ENCODE measurements around the gene TBX15. TPM values are rescaled to one million over a fixed set of nuclear protein-coding genes. Genes with fewer than 3 reads are reported as not detected.

The TBX15 gene
- total RNA-seq, 1 donor from 2014 or later, result not detected

DNA sequence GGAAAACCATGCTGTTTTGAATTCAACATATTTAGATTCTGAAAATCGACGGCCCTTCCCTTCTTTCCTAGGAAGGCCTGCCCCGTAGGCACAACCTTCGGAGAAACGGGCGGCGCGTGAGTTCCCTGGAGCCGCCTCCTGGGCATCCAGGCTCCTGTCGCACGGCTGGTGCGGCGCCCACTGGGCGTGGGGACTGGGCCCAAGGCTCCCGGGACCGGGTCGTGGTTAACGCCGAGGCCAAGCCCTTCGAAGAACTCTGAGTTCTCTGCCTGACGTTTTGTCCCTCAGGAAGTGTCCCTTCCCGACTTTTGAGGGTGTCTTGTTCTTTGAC, 19.2 kb upstream of the TBX15 start:
- Mint-ChIP-seq H3K36me3 (ENCODE audit: low read depth) (peaks cover 8% of the 10 kb centered on the region), H3K4me1 (peaks cover 6% of the 10 kb centered on the region), H3K27me3 (peaks cover 72% of the 10 kb centered on the region), H3K9me3 (peaks cover 7% of the 10 kb centered on the region), H3K27ac (no peak overlapping the region), H3K4me3 (no peak overlapping the region)
- intact Hi-C loops (cut with micrococcal nuclease), result loop anchor here (1.0 kb wide), 1 partner anchor 22 kb away; no protein-coding TSS in a partner anchor
- DNase-seq, result no peak

DNA sequence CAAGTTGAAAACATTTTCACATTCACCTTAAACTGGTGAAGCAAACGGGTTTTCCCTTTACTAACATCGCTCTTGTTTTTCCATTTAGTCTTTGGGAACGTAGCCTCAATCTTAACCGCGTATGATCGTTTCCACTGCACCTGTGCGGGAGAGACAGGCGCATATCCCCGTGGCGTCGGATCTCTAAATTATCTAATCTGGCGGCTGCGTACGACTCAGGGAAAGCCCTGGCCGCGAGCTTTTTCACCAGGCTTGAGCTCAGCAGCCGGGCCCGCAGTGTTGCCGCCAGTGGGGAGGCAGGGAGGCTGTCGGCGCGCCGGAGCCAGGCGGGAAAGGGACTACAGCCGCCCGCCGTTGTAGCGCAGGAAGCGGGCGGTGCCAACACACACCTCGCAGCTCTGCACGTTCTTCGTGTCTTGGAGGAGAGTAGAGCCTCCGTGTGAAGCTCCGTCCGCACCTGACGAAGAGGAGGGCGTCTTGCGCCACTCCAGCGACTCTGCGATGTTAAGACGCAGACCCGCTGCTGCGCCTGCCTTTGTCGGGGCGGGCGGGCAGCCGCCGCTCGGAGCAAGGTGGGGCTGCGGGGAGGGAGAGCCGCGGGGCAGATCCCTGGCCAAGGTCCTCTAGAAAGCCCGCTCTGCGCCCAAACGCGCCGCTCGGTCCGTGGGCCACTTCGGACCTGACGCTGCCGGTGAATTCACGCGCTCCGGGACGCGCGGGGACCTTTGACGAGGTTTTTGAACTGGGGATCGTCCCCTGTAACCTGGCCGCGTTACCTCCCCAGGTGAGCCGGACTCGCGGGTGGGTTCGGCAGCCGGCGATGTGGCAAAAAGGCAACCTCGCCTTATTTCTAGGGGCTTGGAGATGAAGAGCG, 18.5 kb upstream of the TBX15 start:
- peaks cover 12% of the 10 kb centered on the region for H3K9me3 Mint-ChIP-seq
- H3K4me1 Mint-ChIP-seq, result peaks cover 11% of the 10 kb centered on the region
- H3K4me3 Mint-ChIP-seq, result peak overlapping the region; percentile 17
- peaks cover 75% of the 10 kb centered on the region for H3K27me3 Mint-ChIP-seq
- no peak for DNase-seq
- peak overlapping the region; percentile 76 for H3K27ac Mint-ChIP-seq
- H3K36me3 Mint-ChIP-seq (ENCODE audit: low read depth), result peaks cover 8% of the 10 kb centered on the region
- intact Hi-C loops (cut with micrococcal nuclease), result loop anchor here (1.0 kb wide), 1 partner anchor 21 kb away; no protein-coding TSS in a partner anchor

DNA sequence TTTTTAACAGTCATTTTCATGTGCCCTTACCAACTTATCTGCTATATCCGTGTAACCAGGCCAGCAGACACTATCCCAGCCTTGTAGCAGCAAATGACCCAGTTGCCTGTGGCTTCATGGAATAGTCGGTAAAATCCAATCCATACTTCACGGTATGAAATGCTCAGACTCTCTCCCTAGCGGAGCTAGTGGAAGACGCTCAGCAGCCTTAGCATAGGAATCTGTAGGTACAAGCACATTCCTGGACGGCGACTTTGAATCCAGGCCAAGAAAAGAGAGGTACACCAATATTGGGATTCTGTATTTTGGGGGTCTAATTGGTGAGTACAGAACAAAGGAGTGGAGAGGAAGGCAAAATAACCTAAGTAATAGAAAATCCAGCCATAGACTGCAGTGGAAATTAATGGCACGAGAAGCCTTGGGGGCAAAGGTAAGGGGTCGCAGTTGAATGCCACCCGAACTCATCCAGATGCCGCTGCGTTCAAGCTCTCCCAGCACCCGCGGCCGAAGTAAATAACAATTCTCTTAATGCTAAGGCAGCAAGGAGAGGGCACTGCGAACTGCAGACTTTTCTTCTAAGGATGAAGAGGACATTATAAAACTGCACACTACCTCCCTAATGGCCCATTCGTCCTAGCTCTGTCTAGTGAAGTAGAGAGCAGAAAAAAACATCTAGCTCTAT, 17.7 kb upstream of the TBX15 start:
- H3K36me3 Mint-ChIP-seq (ENCODE audit: low read depth), result peaks cover 8% of the 10 kb centered on the region
- H3K27ac Mint-ChIP-seq, result peak overlapping the region; percentile 61
- DNase-seq, result no peak
- no peak overlapping the region for H3K4me3 Mint-ChIP-seq
- peaks cover 12% of the 10 kb centered on the region for H3K9me3 Mint-ChIP-seq
- H3K27me3 Mint-ChIP-seq, result peaks cover 77% of the 10 kb centered on the region
- intact Hi-C loops (cut with micrococcal nuclease), result no loop called here
- H3K4me1 Mint-ChIP-seq, result peaks cover 11% of the 10 kb centered on the region

DNA sequence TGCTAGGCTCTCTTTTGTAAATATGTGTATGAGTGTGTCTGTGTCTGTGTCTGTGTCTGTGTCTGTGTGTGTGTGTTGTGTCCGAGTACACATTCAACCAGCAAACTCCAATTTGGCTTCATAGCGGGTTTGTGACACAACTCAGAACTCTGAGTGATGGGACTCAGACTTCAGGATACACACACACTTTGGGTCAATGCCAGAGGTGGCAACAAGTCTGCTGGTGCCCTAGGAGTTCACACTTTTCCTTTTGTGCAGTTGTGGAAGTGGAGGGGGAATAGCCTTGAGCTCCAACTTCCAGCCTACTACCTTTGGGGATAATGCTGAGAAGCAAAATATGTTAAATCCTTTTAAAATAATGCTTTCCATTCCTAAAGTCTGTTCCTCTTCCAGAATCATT, 16.6 kb upstream of the TBX15 start:
- Mint-ChIP-seq H3K4me3 (no peak overlapping the region), H3K4me1 (peaks cover 11% of the 10 kb centered on the region), H3K36me3 (ENCODE audit: low read depth) (peaks cover 8% of the 10 kb centered on the region), H3K9me3 (peaks cover 12% of the 10 kb centered on the region), H3K27ac (no peak overlapping the region), H3K27me3 (peaks cover 77% of the 10 kb centered on the region)
- DNase-seq, result no peak
- intact Hi-C loops (cut with micrococcal nuclease), result no loop called here

DNA sequence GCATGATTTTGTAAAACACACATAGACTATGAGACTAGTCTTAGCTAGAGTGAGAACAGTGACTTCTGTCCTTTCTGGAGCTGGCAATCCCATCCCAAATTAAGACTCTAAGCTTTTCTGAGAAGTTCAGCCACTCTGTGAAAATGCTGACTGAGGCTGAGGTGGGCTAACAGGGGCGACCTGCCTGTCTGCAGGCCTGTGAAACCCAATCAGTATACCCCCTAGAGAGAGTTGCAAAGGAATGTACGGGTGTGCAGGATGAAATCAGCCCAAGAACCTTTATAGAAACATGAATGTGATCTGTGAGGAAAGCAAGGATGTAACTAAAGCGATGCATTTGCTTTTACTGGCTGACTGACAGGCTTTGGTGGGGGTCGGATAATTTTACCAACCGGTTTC, 16.0 kb upstream of the TBX15 start:
- Mint-ChIP-seq H3K27ac (no peak overlapping the region), H3K4me1 (peaks cover 11% of the 10 kb centered on the region), H3K27me3 (peaks cover 78% of the 10 kb centered on the region), H3K4me3 (no peak overlapping the region), H3K36me3 (ENCODE audit: low read depth) (peaks cover 8% of the 10 kb centered on the region), H3K9me3 (peaks cover 12% of the 10 kb centered on the region)
- no peak for DNase-seq
- intact Hi-C loops (cut with micrococcal nuclease), result no loop called here

DNA sequence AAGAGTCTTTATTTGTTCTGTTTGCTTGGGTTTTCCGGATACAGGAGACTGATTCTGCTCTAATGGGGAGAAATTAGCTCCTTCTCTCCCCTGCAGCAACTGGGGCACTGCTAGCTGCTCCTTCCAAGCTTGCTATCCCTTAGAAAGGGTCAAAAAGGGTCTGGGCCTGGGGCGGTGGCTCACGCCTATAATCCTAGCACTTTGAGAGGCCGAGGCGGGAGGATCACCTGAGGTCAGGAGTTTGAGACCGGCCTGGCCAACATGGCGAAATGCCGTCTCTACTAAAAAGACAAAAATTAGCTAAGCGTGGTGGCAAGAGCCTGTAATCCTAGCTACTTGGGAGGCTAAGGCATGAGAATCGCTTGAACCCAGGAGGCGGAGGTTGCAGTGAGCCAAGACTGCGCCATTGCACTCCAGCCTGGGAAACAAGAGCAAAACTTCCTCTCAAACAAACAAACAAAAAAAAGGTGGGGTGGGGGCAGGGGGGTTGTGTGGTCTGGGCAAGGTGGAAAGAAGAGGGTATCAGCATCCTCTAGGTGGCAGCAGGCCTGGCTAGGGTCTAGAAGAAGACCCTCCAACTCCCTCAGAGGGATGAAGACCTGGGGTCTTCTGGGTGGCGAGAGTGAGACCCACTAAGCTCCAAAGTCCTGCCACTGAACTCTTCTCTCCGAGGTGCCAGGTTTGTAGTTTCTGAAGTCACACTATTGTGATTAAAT, 15.4 kb upstream of the TBX15 start:
- Mint-ChIP-seq H3K36me3 (ENCODE audit: low read depth) (peaks cover 7% of the 10 kb centered on the region), H3K4me3 (no peak overlapping the region), H3K27me3 (peaks cover 78% of the 10 kb centered on the region), H3K9me3 (peaks cover 11% of the 10 kb centered on the region), H3K27ac (no peak overlapping the region), H3K4me1 (peaks cover 10% of the 10 kb centered on the region)
- no peak for DNase-seq
- intact Hi-C loops (cut with micrococcal nuclease), result no loop called here

DNA sequence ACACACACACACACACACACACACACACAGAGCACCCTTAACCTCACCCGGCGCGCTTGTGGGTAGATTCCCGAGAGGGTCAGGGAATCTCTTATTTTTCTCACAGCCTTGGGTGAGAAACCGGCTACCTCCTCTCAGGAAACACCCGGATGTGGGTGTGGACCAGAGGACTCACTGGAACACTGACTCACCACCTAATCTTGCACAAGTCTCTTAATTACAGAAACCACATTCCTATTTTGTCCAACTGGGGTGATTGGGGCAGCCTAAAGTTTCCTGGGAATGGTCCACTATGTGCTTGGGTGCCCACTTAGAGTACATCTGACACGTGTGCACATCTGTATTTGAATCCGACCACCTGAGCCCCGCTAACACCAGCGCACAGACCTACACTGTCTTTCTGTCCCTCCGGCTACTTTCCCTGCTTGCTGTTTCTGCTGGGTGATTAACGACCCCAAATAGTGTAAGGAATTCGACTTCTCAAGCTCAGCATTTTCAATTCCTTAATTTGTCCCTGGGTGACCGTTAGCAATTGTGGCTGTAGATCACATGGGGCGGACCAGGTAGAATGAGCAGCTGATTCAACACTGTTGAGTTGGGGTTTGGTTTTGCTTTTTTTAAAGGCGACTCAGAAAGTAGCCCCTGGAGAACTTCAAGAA, 14.0 kb upstream of the TBX15 start:
- Mint-ChIP-seq H3K36me3 (ENCODE audit: low read depth) (peaks cover 5% of the 10 kb centered on the region), H3K9me3 (peaks cover 16% of the 10 kb centered on the region), H3K27me3 (peaks cover 81% of the 10 kb centered on the region), H3K4me3 (peak overlapping the region; percentile 35), H3K4me1 (peaks cover 7% of the 10 kb centered on the region), H3K27ac (peak overlapping the region; percentile 65)
- intact Hi-C loops (cut with micrococcal nuclease), result no loop called here
- peak; percentile 46 for DNase-seq

DNA sequence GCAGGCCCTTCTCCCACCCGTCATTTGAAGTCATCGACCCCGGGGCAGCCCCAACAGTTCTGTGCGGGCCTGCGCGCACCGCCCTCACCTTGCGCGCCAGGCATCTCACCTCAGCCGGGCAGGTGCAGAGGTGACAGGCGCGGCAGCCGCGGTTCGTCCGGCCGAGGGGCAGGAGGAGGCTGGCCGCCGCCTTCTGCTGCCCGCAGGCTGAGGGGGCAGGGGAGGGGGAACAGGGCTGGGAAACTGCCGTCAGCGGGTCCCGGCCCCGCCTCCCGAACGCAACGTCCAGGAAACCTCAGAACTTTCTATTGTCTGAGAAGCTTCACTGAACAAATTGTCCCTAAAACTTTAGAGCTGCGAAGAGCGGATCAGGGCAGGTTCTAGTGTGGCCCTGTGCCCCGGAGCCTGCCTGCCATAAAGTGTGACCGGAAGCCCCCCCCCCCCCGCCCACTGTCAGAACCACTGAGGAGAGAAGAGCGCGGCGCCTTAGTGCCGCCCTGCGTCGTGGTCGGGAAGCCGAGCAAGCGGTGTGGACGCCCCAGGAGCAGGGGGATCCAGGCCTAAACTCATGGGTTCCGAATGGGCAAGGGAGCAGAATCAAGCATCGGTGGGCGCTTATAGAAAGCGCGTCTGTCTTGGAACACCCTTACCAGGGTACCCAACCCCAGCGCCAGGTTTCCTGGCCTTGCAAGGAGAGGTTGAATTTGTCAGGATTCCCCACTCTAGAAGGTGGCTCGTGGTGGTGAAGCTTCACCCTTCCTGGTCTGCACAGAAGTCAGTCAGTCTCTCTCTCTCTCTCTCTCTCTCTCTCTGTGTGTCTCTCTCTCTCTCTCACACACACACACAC, 13.3 kb upstream of the TBX15 start:
- peak overlapping the region; percentile 35 for H3K4me3 Mint-ChIP-seq
- peaks cover 4% of the 10 kb centered on the region for H3K36me3 Mint-ChIP-seq (ENCODE audit: low read depth)
- intact Hi-C loops (cut with micrococcal nuclease), result no loop called here
- peaks cover 16% of the 10 kb centered on the region for H3K9me3 Mint-ChIP-seq
- peak overlapping the region; percentile 65 for H3K27ac Mint-ChIP-seq
- H3K4me1 Mint-ChIP-seq, result peaks cover 7% of the 10 kb centered on the region
- peak; percentile 29 for DNase-seq
- H3K27me3 Mint-ChIP-seq, result peaks cover 79% of the 10 kb centered on the region

DNA sequence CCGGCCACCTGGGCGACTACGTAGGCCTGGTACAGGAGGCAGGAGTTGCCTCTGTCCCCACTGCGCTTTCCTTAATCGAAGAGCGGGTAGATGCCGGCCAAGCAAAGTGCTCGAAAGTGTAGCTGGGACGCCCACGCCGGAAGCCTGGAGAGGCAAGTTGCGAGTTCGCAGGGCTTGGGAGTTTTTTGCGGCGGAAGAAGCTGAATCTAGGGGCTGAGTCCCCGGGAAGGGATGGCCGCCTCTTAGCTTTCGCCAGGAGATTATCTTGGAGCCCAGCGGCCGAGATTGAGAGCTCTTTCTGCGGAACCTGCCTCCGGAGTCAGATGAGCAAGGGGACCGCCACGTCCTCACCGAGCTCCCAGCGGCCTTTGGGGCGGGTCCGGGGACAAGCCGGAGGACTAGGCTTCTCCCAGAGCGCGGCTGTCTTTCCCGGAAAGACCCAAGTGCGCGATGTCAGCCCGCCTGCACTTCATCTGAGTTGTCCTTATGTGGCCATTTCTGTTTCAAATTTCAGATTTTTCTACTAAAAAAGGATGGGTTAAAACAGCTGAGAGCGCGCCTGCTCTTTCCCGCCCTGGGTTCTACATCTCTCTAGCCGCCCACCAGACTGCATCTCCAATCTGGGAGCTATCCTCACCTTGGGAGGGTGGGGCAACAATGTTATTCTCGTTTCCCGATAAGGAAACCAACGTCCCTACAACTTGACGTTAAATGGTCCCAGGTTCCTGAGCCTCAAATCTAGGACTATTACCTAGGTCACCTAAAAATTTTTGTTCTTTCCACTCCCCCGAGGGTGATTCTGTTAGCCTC, 12.4 kb upstream of the TBX15 start:
- Mint-ChIP-seq H3K4me3 (no peak overlapping the region), H3K36me3 (ENCODE audit: low read depth) (no peaks in the 10 kb centered on the region), H3K27ac (no peak overlapping the region), H3K4me1 (peaks cover 6% of the 10 kb centered on the region), H3K27me3 (peaks cover 74% of the 10 kb centered on the region), H3K9me3 (peaks cover 13% of the 10 kb centered on the region)
- intact Hi-C loops (cut with micrococcal nuclease), result no loop called here
- no peak for DNase-seq

DNA sequence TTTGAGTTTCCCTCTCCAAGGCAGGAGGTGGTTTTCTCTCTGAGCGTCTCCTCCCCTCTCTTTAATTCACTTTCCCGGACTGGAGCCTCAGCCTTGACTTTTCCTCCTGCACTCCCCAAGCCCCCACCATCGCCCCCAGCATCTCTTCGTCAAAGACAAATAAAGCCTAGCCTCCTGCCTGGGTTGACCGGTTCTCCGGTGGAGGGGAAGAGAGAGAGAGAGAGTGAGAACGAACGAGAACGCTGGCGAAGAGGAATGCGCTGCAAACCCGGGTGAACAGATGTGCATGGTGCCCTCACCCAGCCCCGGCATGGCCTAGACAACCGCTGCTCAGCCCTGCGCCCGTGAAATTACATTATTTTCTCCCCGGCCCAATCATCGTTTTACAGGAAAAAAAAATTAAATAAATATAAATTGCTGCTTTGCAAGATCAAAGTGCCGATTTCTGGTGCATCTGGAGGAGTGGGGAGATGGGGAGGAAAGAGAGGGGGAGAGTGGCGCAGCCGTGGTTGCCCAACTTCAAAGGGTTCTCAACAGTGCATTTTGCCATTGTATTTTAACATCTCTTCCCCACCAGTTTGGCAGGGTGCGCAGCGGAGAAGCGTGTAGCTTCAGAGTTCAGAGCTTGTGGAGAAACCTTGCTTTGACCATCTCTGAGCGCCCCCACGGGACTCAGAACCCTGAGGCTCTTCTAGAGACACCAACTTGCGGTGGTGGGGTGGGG, 11.4 kb upstream of the TBX15 start:
- H3K9me3 Mint-ChIP-seq, result peaks cover 12% of the 10 kb centered on the region
- peaks cover 6% of the 10 kb centered on the region for H3K4me1 Mint-ChIP-seq
- DNase-seq, result no peak
- peaks cover 74% of the 10 kb centered on the region for H3K27me3 Mint-ChIP-seq
- no peak overlapping the region for H3K27ac Mint-ChIP-seq
- intact Hi-C loops (cut with micrococcal nuclease), result no loop called here
- no peak overlapping the region for H3K4me3 Mint-ChIP-seq
- H3K36me3 Mint-ChIP-seq (ENCODE audit: low read depth), result no peaks in the 10 kb centered on the region

DNA sequence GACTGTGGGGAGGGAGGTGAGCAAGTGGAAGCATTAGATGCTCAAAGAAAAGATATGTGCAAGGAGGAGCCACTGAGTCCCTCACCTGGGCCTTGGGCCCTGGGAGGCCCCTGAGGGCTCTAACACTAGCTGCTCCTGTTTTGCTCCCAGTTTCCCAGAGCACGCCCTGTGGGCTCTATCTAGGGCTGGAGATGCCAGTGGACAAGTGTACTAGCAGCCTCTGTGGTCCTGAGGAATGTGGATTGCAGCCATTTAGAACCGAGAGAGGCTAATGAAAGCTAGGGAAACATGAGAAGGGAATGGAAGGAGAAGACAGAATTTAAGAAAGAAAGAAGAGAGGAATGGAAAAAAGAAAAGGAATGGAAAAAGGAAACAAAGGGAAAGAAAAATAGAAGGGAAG, 10.0 kb upstream of the TBX15 start:
- intact Hi-C loops (cut with micrococcal nuclease), result no loop called here
- no peak overlapping the region for H3K27ac Mint-ChIP-seq
- DNase-seq, result no peak
- peaks cover 6% of the 10 kb centered on the region for H3K4me1 Mint-ChIP-seq
- no peak overlapping the region for H3K4me3 Mint-ChIP-seq
- peaks cover 73% of the 10 kb centered on the region for H3K27me3 Mint-ChIP-seq
- H3K36me3 Mint-ChIP-seq (ENCODE audit: low read depth), result peaks cover 2% of the 10 kb centered on the region
- peaks cover 12% of the 10 kb centered on the region for H3K9me3 Mint-ChIP-seq

DNA sequence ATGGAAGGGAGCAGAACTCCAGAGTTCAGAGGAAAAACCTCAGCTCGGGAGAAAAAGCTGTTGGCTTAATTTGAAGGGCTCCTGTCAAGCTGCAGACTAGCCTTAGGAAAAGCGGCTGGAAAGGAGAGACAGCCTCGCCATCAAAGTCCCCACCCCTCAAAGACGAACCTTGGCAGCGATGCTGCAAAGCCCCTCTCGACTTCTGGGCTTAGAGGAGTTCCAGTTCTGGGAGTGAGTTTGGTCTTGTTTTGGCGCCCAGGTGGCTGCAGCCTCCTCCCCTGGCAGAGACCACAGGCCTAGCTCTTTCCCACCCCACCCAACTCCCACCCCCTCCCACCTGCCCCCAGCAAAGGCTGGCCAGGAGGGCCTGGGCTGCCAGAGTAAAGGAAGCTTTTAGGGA, 9.1 kb upstream of the TBX15 start:
- peaks cover 68% of the 10 kb centered on the region for H3K27me3 Mint-ChIP-seq
- H3K36me3 Mint-ChIP-seq (ENCODE audit: low read depth), result peaks cover 4% of the 10 kb centered on the region
- no peak overlapping the region for H3K27ac Mint-ChIP-seq
- H3K4me1 Mint-ChIP-seq, result peaks cover 6% of the 10 kb centered on the region
- peaks cover 14% of the 10 kb centered on the region for H3K9me3 Mint-ChIP-seq
- no peak overlapping the region for H3K4me3 Mint-ChIP-seq
- intact Hi-C loops (cut with micrococcal nuclease), result no loop called here
- no peak for DNase-seq

Data from activated CD4-positive, alpha-beta T cell treated with anti-CD3 and anti-CD28 coated beads, Interleukin-2, amount 10 ng/mL, durations not matched to agents 24 days and 14 days (primary cell).